WTC11 (cell line): Measurements from ENCODE around the gene WDR62. TPM values are rescaled to one million over a fixed set of nuclear protein-coding genes. Genes with fewer than 3 reads are reported as not detected.
A peak's percentile ranks its signal among the peaks of the same experiment; 100 is the strongest.

Source experiments
- ATAC-seq: fragments of 200-7000 bp; cut with Tn5 transposase; 2 replicates; pipeline ENCODE4 v1.10.0; 2021; ENCODE audit warnings: mild to moderate bottlenecking, moderate library complexity
- CTCF ChIA-PET: fragments of 300-600 bp; sonication (Branson Sonifier 250); formaldehyde crosslinking; loops from one replicate; lab custom pipeline; 2021; ENCODE audit warnings: antibody characterized with exemption; lab: Charles Lee
- POLR2A ChIA-PET: fragments of 350-600 bp; sonication (Branson Sonifier 250); formaldehyde crosslinking; loops from one replicate; lab custom pipeline; 2021; ENCODE audit warnings: antibody characterized with exemption; lab: Charles Lee
- DNase-seq: peaks from one replicate; pipeline ENCODE4 v3.0.0; 2021; ENCODE audit warnings: low spot score
- H3K27ac Mint-ChIP-seq: 2 replicates; pipeline ENCODE4 v1.8.0; 2021; ENCODE audit warnings: mixed read lengths
- H3K27me3 Mint-ChIP-seq: 2 replicates; pipeline ENCODE4 v1.8.0; 2021; ENCODE audit warnings: low read depth, mild to moderate bottlenecking, moderate library complexity, mixed read lengths
- H3K36me3 Mint-ChIP-seq: 2 replicates; pipeline ENCODE4 v1.8.0; 2021; ENCODE audit warnings: mixed read lengths
- H3K4me1 Mint-ChIP-seq: 2 replicates; pipeline ENCODE4 v1.8.0; 2022; ENCODE audit warnings: mixed read lengths
- H3K4me3 Mint-ChIP-seq: 2 replicates; pipeline ENCODE4 v1.8.0; 2021; ENCODE audit warnings: mild to moderate bottlenecking, moderate library complexity, mixed read lengths
- H3K9me3 Mint-ChIP-seq: 2 replicates; pipeline ENCODE4 v1.8.0; 2021; ENCODE audit warnings: mixed read lengths
- AR ChIP-seq: fragments of 250-450 bp; sonication (Bioruptor Pico); IDR thresholded peaks from 2 replicates; pipeline ENCODE4 v1.9.0; 2021; ENCODE audit warnings: mild to moderate bottlenecking
- ARID4B ChIP-seq: sonication (generic); formaldehyde crosslinking; IDR thresholded peaks from 2 replicates; pipeline ENCODE4 v1.8.0; 2023; ENCODE audit warnings: missing genetic modification reagents, mild to moderate bottlenecking, borderline replicate concordance
- ATF1 ChIP-seq: sonication (generic); formaldehyde crosslinking; IDR thresholded peaks from 2 replicates; pipeline ENCODE4 v1.8.1; 2023; ENCODE audit warnings: mild to moderate bottlenecking, moderate library complexity, missing genetic modification reagents
- ATF2 ChIP-seq: sonication (generic); formaldehyde crosslinking; IDR thresholded peaks from 2 replicates; pipeline ENCODE4 v1.8.1; 2022; ENCODE audit warnings: low read depth, missing genetic modification reagents, borderline replicate concordance
- E2F1 ChIP-seq: sonication (generic); formaldehyde crosslinking; IDR thresholded peaks from 2 replicates; pipeline ENCODE4 v1.8.0; 2022; ENCODE audit warnings: mild to moderate bottlenecking, missing genetic modification reagents
- E2F5 ChIP-seq: sonication (generic); formaldehyde crosslinking; IDR thresholded peaks from 2 replicates; pipeline ENCODE4 v1.8.1; 2022; ENCODE audit warnings: mild to moderate bottlenecking, moderate library complexity, missing genetic modification reagents
- ELF4 ChIP-seq: sonication (generic); formaldehyde crosslinking; IDR thresholded peaks from 2 replicates; pipeline ENCODE4 v1.8.1; 2022; ENCODE audit warnings: low read depth, mild to moderate bottlenecking, moderate library complexity, missing genetic modification reagents
- FOXK1 ChIP-seq: sonication (generic); formaldehyde crosslinking; IDR thresholded peaks from 2 replicates; pipeline ENCODE4 v1.8.0; 2022; ENCODE audit warnings: mild to moderate bottlenecking, moderate library complexity, missing genetic modification reagents
- JAZF1 ChIP-seq: fragments of 250-450 bp; sonication (Bioruptor Pico); IDR thresholded peaks from 2 replicates; pipeline ENCODE4 v1.9.0; 2021; ENCODE audit warnings: moderate library complexity, mild to moderate bottlenecking, inconsistent platforms
- KAT7 ChIP-seq: sonication (generic); formaldehyde crosslinking; IDR thresholded peaks from 2 replicates; pipeline ENCODE4 v1.8.1; 2023; ENCODE audit warnings: missing genetic modification reagents, mild to moderate bottlenecking, borderline replicate concordance
- MYBL2 ChIP-seq: sonication (generic); formaldehyde crosslinking; IDR thresholded peaks from 2 replicates; pipeline ENCODE4 v1.8.1; 2023; ENCODE audit warnings: mild to moderate bottlenecking, moderate library complexity, missing genetic modification reagents
- NR1H2 ChIP-seq: sonication (generic); formaldehyde crosslinking; IDR thresholded peaks from 2 replicates; pipeline ENCODE4 v1.9.0; 2021; ENCODE audit warnings: mild to moderate bottlenecking, moderate library complexity, missing genetic modification reagents
- NR3C1 ChIP-seq: sonication (generic); formaldehyde crosslinking; conservative IDR thresholded peaks from 2 replicates; pipeline ENCODE4 v1.8.1; 2023; ENCODE audit warnings: low read depth, mild to moderate bottlenecking, missing genetic modification reagents
- PREB ChIP-seq: sonication (generic); formaldehyde crosslinking; IDR thresholded peaks from 2 replicates; pipeline ENCODE4 v1.8.1; 2022; ENCODE audit warnings: mild to moderate bottlenecking, missing genetic modification reagents, moderate library complexity, borderline replicate concordance
- PRRX2 ChIP-seq: fragments of 250-450 bp; sonication (Bioruptor Pico); IDR thresholded peaks from 2 replicates; pipeline ENCODE4 v1.8.0; 2021; ENCODE audit warnings: mild to moderate bottlenecking
- ZBTB21 ChIP-seq: sonication (generic); formaldehyde crosslinking; IDR thresholded peaks from 2 replicates; pipeline ENCODE4 v1.8.1; 2023; ENCODE audit warnings: mild to moderate bottlenecking, missing genetic modification reagents, borderline replicate concordance
- ZNF219 ChIP-seq: sonication (generic); formaldehyde crosslinking; IDR thresholded peaks from 2 replicates; pipeline ENCODE4 v1.8.0; 2023; ENCODE audit warnings: missing genetic modification reagents, mild to moderate bottlenecking, borderline replicate concordance
- total RNA-seq: library from RNA; stranded (reverse); gene quantifications from 3 replicates; pipeline ENCODE4 v1.2.3, GENCODE V29; 2021
- TF ChIP-seq, protein P1 (sequence below): sonication (generic); formaldehyde crosslinking; IDR thresholded peaks from 2 replicates; pipeline ENCODE4 v1.8.1; 2023; ENCODE audit warnings: mild to moderate bottlenecking, missing genetic modification reagents, moderate library complexity
- TF ChIP-seq, protein P2 (sequence below): fragments of 250-450 bp; sonication (Bioruptor Pico); IDR thresholded peaks from 2 replicates; pipeline ENCODE4 v2.1.2; 2022; ENCODE audit warnings: mild to moderate bottlenecking, moderate library complexity

WDR62 gene
- total RNA-seq, 1 experiment from 2014 or later = 40.0 TPM

- Mint-ChIP-seq H3K9me3 (no peaks in the 10 kb centered on the region), H3K27ac (no peak overlapping the region), H3K36me3 (no peaks in the 10 kb centered on the region), H3K4me3 (no peak overlapping the region), H3K4me1 (peaks cover 12% of the 10 kb centered on the region), H3K27me3 (no peaks in the 10 kb centered on the region)
- ATAC-seq (peak; percentile 46), DNase-seq (no peak)
- ChIA-PET POLR2A (interaction anchor here (1.1 kb wide), 1 partner anchor 12 kb away, joined by 4 read pairs; the partner anchor contains the start of gene THAP8), CTCF (interaction anchor here (0.7 to 1.4 kb wide), 5 partner anchors 10 to 189 kb away, joined by 4 to 11 read pairs (median 7); partner anchors contain the start of genes SYNE4 and THAP8)
- TF ChIP-seq ARID4B (CRISPR knock-in tag) (no peak), ZBTB21 (CRISPR knock-in tag) (no peak), ZNF219 (CRISPR knock-in tag) (no peak), JAZF1 (CRISPR knock-in tag) (no peak), E2F5 (CRISPR knock-in tag) (no peak), NR3C1 (no peak), MYBL2 (CRISPR knock-in tag) (no peak), ELF4 (CRISPR knock-in tag) (no peak), PRRX2 (CRISPR knock-in tag) (no peak), NR1H2 (CRISPR knock-in tag) (no peak), ATF1 (CRISPR knock-in tag) (no peak)
- TF ChIP-seq, protein P1, sequence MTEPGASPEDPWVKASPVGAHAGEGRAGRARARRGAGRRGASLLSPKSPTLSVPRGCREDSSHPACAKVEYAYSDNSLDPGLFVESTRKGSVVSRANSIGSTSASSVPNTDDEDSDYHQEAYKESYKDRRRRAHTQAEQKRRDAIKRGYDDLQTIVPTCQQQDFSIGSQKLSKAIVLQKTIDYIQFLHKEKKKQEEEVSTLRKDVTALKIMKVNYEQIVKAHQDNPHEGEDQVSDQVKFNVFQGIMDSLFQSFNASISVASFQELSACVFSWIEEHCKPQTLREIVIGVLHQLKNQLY (CRISPR knock-in tag) = no peak
Measured at GRCh38 chr19:36041831-36042230, 12.9 kb upstream of the WDR62 start.

GRCh38 chr19:36043952-36044351 is 10.7 kb upstream of the WDR62 start:
- DNase-seq (no peak), ATAC-seq (no peak)
- H3K27me3 Mint-ChIP-seq = no peaks in the 10 kb centered on the region
- H3K27ac Mint-ChIP-seq = no peak overlapping the region
- H3K4me1 Mint-ChIP-seq = peaks cover 12% of the 10 kb centered on the region
- no peak overlapping the region for H3K4me3 Mint-ChIP-seq
- no peaks in the 10 kb centered on the region for H3K9me3 Mint-ChIP-seq
- ChIA-PET POLR2A (interaction anchor here (0.7 kb wide), 1 partner anchor 52 kb away, joined by 4 read pairs; no protein-coding TSS in a partner anchor), CTCF (no interaction called here)
- no peaks in the 10 kb centered on the region for H3K36me3 Mint-ChIP-seq
- TF ChIP-seq, protein P2, sequence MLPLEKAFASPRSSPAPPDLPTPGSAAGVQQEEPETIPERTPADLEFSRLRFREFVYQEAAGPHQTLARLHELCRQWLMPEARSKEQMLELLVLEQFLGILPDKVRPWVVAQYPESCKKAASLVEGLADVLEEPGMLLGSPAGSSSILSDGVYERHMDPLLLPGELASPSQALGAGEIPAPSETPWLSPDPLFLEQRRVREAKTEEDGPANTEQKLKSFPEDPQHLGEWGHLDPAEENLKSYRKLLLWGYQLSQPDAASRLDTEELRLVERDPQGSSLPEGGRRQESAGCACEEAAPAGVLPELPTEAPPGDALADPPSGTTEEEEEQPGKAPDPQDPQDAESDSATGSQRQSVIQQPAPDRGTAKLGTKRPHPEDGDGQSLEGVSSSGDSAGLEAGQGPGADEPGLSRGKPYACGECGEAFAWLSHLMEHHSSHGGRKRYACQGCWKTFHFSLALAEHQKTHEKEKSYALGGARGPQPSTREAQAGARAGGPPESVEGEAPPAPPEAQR = no peak
- TF ChIP-seq ATF2 (CRISPR knock-in tag) = no peak
- no peak for TF ChIP-seq E2F1 (CRISPR knock-in tag)
- no peak for TF ChIP-seq KAT7 (CRISPR knock-in tag)
- TF ChIP-seq AR (CRISPR knock-in tag) = no peak
- no peak for TF ChIP-seq PREB
- TF ChIP-seq FOXK1 = no peak
